ENCODE measurements around the gene DIP2C.
"Not testable (repeated sequence)": the region's sequence is repeated elsewhere in the genome, so short reads cannot be mapped to it uniquely, and the experiment has no call there.

Gene DIP2C

GRCh38 chr10:429696-430095 lies 259.8 kb downstream of the DIP2C start:
- in situ Hi-C loops (cut with HindIII; ENCODE audit: low pct_ligation_motif_present, low sequenced_read_pairs) = no loop called here
- no peak for TF ChIP-seq CTCF (IDR thresholded peaks at IDR 0.05; ENCODE audit: low read depth, low read length, missing control alignments)
- Histone ChIP-seq H3K36me3 (replicated peaks) (no peaks in the 10 kb centered on the region), H3K27me3 (replicated peaks) (no peaks in the 10 kb centered on the region), H3K4me3 (ENCODE audit: low read depth, low read length) (no peak overlapping the region), H3K27ac (no peak overlapping the region)
- no peak for DNase-seq

- Histone ChIP-seq H3K27ac (no peak overlapping the region), H3K27me3 (replicated peaks) (no peaks in the 10 kb centered on the region), H3K36me3 (replicated peaks) (no peaks in the 10 kb centered on the region), H3K4me3 (ENCODE audit: low read depth, low read length) (no peak overlapping the region)
- TF ChIP-seq CTCF (IDR thresholded peaks at IDR 0.05; ENCODE audit: low read depth, low read length, missing control alignments) = no peak
- in situ Hi-C loops (cut with HindIII; ENCODE audit: low pct_ligation_motif_present, low sequenced_read_pairs) = no loop called here
- DNase-seq = no peak
These were observed 261.5 kb downstream of the DIP2C start for GRCh38 chr10:427761-428519.

GRCh38 chr10:425365-425764 lies 264.1 kb downstream of the DIP2C start:
- DNase-seq; H3K4me3 ChIP-seq (ENCODE audit: low read depth, low read length); H3K36me3 ChIP-seq (replicated peaks); in situ Hi-C loops (cut with HindIII; ENCODE audit: low pct_ligation_motif_present, low sequenced_read_pairs); H3K27ac ChIP-seq; H3K27me3 ChIP-seq (replicated peaks): not testable (repeated sequence)

DNA sequence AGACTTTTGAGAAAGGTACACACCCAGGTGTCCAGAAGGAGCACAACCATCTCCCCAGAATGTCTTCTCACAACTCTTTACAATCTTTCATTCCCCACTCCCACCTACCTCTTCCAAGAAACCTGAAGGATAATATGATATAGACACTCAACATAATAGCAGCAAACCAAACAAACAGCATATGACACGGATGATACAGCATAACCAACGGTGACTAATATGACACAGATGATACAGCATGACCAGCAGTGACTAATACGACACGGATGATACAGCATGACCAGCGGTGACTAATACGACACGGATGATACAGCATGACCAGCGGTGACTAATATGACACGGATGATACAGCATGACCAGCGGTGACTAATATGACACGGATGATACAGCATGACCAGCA lies 264.7 kb downstream of the DIP2C start:
- in situ Hi-C loops (cut with HindIII; ENCODE audit: low pct_ligation_motif_present, low sequenced_read_pairs); H3K4me3 ChIP-seq (ENCODE audit: low read depth, low read length); H3K27ac ChIP-seq; H3K27me3 ChIP-seq (replicated peaks); DNase-seq; H3K36me3 ChIP-seq (replicated peaks): not testable (repeated sequence)

GRCh38 chr10:423178-423577 lies 266.3 kb downstream of the DIP2C start:
- Histone ChIP-seq H3K36me3 (replicated peaks) (peaks cover 7% of the 10 kb centered on the region), H3K4me3 (ENCODE audit: low read depth, low read length) (no peak overlapping the region), H3K27ac (no peak overlapping the region), H3K27me3 (replicated peaks) (no peaks in the 10 kb centered on the region)
- in situ Hi-C loops (cut with HindIII; ENCODE audit: low pct_ligation_motif_present, low sequenced_read_pairs) = no loop called here
- TF ChIP-seq CTCF (IDR thresholded peaks at IDR 0.05; ENCODE audit: low read depth, low read length, missing control alignments) = no peak
- DNase-seq = no peak

DNA sequence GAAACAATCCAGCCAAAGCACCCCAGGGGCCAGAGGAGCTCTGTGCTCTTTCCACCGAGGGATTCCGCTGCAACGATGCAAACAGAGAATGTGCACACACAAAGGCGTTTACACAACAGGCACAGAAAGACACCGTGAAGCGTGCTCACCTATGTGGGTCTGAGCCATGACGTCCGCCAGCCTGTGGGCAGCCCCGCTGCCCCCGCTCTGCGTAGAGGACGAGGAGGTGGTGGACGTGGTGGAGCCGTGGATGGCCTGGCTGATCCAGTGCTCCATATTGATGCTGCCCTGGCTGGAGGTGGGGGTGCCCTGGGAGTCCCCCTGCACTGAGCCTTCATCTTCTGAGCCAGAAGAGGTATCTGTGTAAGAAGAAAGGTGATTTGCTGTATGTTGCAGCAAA lies 266.8 kb downstream of the DIP2C start:
- Histone ChIP-seq H3K27me3 (replicated peaks) (no peaks in the 10 kb centered on the region), H3K36me3 (replicated peaks) (peaks cover 7% of the 10 kb centered on the region), H3K27ac (no peak overlapping the region), H3K4me3 (ENCODE audit: low read depth, low read length) (no peak overlapping the region)
- DNase-seq = no peak
- TF ChIP-seq CTCF (IDR thresholded peaks at IDR 0.05; ENCODE audit: low read depth, low read length, missing control alignments) = no peak
- in situ Hi-C loops (cut with HindIII; ENCODE audit: low pct_ligation_motif_present, low sequenced_read_pairs) = no loop called here

DNA sequence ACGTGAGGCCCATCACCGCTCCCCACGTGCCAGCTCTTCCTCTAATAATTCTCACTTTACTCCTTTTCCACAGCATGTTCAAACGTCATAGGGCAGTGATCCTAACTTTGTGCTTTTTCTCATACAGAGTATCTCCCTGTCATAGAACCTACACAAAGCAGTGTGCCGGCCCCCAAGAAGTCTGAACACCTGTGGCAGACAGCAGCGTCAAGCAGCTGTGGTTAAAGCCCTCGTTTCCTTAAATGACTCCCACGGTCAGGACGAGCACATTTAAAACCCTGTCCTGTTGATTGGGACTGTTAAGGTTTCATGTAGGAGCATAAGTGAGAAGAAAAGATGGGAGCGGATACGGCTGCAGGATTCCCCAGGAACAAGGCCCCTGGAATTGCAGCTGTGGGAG lies 267.2 kb downstream of the DIP2C start:
- in situ Hi-C loops (cut with HindIII; ENCODE audit: low pct_ligation_motif_present, low sequenced_read_pairs) = no loop called here
- Histone ChIP-seq H3K36me3 (replicated peaks) (peaks cover 7% of the 10 kb centered on the region), H3K27ac (no peak overlapping the region), H3K27me3 (replicated peaks) (no peaks in the 10 kb centered on the region), H3K4me3 (ENCODE audit: low read depth, low read length) (no peak overlapping the region)
- no peak for TF ChIP-seq CTCF (IDR thresholded peaks at IDR 0.05; ENCODE audit: low read depth, low read length, missing control alignments)
- DNase-seq = no peak

Data from brain microvascular endothelial cell (primary cell).